ENCODE measurements around the gene PRM3. TPM values are rescaled to one million over a fixed set of nuclear protein-coding genes. Genes with fewer than 3 reads are reported as not detected.

PRM3 gene
- total and polyA plus RNA-seq, 4 donors: not detected

- peaks cover 2 to 12% (median 10%) of the 10 kb centered on the region in 4 donors for H3K4me1 ChIP-seq (ENCODE audit: control insufficient read depth in 4 of 4, insufficient read depth in 4 of 4, low read length in 3 of 4)
- DNase-seq (ENCODE audit: low spot score): no peak
- H3K9me3 ChIP-seq (ENCODE audit: control insufficient read depth in 4 of 4, low read length in 3 of 4): no peaks in the 10 kb centered on the region
- no peak within 1 kb of the TSS for H3K27ac ChIP-seq (ENCODE audit: low read depth in 1 of 2, low read length in 2 of 2)
- 96% methylated on average over 26 of the region's 26 CpGs for WGBS
- no peak within 1 kb of the TSS for H3K4me3 ChIP-seq (ENCODE audit: low read depth in 1 of 3, low read length in 3 of 3)
- no peaks in the 10 kb centered on the region for H3K36me3 ChIP-seq (ENCODE audit: control insufficient read depth in 4 of 4, insufficient read depth in 3 of 4, low read depth in 1 of 4, low read length in 3 of 4)
- TF ChIP-seq TAF1 (conservative IDR thresholded peaks at IDR 0.05) (no peak), MAX (IDR thresholded peaks at IDR 0.05) (no peak), GABPA (IDR thresholded peaks at IDR 0.05 in 1 of 2, conservative IDR thresholded peaks at IDR 0.05 in 1 of 2) (no peak), JUND (IDR thresholded peaks at IDR 0.05) (no peak), HNF4A (conservative IDR thresholded peaks at IDR 0.05) (no peak), NR2F2 (IDR thresholded peaks at IDR 0.05) (no peak), HNF4G (IDR thresholded peaks at IDR 0.05) (no peak)
- TF ChIP-seq, protein P1, sequence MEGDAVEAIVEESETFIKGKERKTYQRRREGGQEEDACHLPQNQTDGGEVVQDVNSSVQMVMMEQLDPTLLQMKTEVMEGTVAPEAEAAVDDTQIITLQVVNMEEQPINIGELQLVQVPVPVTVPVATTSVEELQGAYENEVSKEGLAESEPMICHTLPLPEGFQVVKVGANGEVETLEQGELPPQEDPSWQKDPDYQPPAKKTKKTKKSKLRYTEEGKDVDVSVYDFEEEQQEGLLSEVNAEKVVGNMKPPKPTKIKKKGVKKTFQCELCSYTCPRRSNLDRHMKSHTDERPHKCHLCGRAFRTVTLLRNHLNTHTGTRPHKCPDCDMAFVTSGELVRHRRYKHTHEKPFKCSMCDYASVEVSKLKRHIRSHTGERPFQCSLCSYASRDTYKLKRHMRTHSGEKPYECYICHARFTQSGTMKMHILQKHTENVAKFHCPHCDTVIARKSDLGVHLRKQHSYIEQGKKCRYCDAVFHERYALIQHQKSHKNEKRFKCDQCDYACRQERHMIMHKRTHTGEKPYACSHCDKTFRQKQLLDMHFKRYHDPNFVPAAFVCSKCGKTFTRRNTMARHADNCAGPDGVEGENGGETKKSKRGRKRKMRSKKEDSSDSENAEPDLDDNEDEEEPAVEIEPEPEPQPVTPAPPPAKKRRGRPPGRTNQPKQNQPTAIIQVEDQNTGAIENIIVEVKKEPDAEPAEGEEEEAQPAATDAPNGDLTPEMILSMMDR (IDR thresholded peaks at IDR 0.05; ENCODE audit: low read depth, low read length, missing input control): no peak
- TF ChIP-seq, protein P2, sequence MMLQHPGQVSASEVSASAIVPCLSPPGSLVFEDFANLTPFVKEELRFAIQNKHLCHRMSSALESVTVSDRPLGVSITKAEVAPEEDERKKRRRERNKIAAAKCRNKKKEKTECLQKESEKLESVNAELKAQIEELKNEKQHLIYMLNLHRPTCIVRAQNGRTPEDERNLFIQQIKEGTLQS (IDR thresholded peaks at IDR 0.05): no peak
- H3K27me3 ChIP-seq (ENCODE audit: control insufficient read depth in 4 of 4, insufficient read depth in 4 of 4, low read length in 3 of 4): no peaks in the 10 kb centered on the region
- H3K9ac ChIP-seq (ENCODE audit: low read depth in 1 of 2, low read length in 2 of 2): no peak within 1 kb of the TSS
Measured at GRCh38 chr16:11276143-11276895, 2.9 kb upstream of the PRM3 start, which contains the start of gene PRM2. TSS of gene PRM2 (minus strand) at chr16:11276480. CDS start at chr16:11276370, 110 bp downstream.

GRCh38 chr16:11274964-11275363 lies 1.5 kb upstream of the PRM3 start:
- H3K9ac ChIP-seq (ENCODE audit: low read depth in 1 of 2, low read length in 2 of 2): no peak overlapping the region
- DNase-seq (ENCODE audit: low spot score): no peak
- peaks cover 2 to 10% (median 8%) of the 10 kb centered on the region in 4 donors for H3K4me1 ChIP-seq (ENCODE audit: control insufficient read depth in 4 of 4, insufficient read depth in 4 of 4, low read length in 3 of 4)
- no peak for TF ChIP-seq HNF4A (conservative IDR thresholded peaks at IDR 0.05)
- no peak for TF ChIP-seq RXRA (IDR thresholded peaks at IDR 0.05)
- no peak for TF ChIP-seq ZBTB33 (IDR thresholded peaks at IDR 0.05)
- TF ChIP-seq GABPA (IDR thresholded peaks at IDR 0.05 in 1 of 2, conservative IDR thresholded peaks at IDR 0.05 in 1 of 2): no peak
- TF ChIP-seq, protein P2 (IDR thresholded peaks at IDR 0.05): no peak
- 95% methylated on average over 7 of the region's 7 CpGs for WGBS
- H3K36me3 ChIP-seq (ENCODE audit: control insufficient read depth in 4 of 4, insufficient read depth in 3 of 4, low read depth in 1 of 4, low read length in 3 of 4): no peaks in the 10 kb centered on the region
- H3K4me3 ChIP-seq (ENCODE audit: low read depth in 1 of 3, low read length in 3 of 3): no peak overlapping the region
- H3K9me3 ChIP-seq (ENCODE audit: control insufficient read depth in 4 of 4, low read length in 3 of 4): no peaks in the 10 kb centered on the region
- H3K27me3 ChIP-seq (ENCODE audit: control insufficient read depth in 4 of 4, insufficient read depth in 4 of 4, low read length in 3 of 4): no peaks in the 10 kb centered on the region
- H3K27ac ChIP-seq (ENCODE audit: low read depth in 1 of 2, low read length in 2 of 2): no peak overlapping the region
